Urothelium cell line (cell line): ENCODE measurements around the gene IL13RA1.
"Not testable (repeated sequence)": the region's sequence is repeated elsewhere in the genome, so short reads cannot be mapped to it uniquely, and the experiment has no call there.

Experiments used
- DNase-seq: peaks from one replicate; pipeline ENCODE4 v3.0.0; 2011; ENCODE audit warnings: low spot score, mixed read lengths
- FAIRE-seq: peaks from 2 replicates; lab custom pipeline; 2011; peaks lifted over from hg19 to GRCh38; lab: Jason Lieb, UNC

Gene IL13RA1

DNA sequence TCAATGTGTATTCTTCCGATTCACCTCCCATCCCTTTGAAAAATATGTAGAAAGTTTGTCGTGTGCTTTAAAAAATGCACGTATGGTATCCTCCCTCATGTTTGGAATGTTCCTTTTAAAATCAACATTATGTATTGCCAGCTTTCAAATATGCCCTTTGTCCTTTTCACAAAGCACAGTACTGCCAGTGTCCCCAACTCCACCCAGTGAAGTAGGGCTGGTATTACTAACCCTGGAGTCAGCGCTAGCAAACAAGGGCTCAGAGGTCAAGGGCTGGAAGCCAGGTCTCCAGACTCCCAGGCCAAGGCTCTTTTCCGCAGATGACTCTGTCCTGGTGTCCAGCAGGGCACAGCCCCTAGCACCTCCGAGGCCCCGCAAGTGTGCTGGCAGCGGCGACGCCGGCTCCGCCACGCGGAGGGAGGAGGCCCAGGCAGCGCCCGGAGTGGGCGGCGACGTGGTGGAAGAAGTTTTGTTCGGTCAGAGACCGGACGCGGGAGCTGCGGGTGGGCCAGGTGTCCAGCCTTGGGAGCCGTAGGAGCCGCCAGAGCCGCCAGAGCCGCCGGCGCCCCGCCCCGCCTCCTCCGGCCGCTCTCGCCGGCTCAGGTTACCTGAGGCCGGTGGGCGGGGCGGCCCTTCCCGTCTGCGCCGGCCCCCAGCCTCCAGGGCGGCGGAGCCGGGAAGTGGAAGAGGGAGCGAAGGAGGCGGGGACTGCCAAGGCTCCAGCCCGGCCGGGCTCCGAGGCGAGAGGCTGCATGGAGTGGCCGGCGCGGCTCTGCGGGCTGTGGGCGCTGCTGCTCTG, at the start of gene IL13RA1:
IL13RA1 (plus strand) TSS at position 720 of the 799 bp plus-strand sequence; CDS start at position 753, 33 bp downstream.
- FAIRE-seq = no peak
- DNase-seq = peak; percentile 75

DNA sequence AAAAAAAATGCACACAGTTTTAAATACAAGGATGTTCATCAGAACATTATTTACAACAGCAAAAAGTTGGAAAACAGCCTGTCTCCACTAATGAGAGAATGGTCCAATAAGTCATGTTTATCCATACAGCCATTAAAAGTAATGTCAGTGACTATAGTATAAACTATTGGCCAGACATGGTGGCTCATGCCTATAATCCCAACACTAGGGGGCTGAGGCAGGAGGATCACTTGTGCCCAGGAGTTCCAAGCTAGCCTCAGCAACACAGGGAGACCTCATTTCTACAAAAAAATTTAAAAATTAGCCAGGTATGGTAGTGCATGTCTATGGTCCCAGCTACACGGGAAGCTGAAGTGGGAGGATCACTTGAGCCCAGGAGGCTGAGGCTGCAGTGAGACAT, 48.1 kb upstream of the IL13RA1 start:
- DNase-seq (no peak), FAIRE-seq (no peak)

DNA sequence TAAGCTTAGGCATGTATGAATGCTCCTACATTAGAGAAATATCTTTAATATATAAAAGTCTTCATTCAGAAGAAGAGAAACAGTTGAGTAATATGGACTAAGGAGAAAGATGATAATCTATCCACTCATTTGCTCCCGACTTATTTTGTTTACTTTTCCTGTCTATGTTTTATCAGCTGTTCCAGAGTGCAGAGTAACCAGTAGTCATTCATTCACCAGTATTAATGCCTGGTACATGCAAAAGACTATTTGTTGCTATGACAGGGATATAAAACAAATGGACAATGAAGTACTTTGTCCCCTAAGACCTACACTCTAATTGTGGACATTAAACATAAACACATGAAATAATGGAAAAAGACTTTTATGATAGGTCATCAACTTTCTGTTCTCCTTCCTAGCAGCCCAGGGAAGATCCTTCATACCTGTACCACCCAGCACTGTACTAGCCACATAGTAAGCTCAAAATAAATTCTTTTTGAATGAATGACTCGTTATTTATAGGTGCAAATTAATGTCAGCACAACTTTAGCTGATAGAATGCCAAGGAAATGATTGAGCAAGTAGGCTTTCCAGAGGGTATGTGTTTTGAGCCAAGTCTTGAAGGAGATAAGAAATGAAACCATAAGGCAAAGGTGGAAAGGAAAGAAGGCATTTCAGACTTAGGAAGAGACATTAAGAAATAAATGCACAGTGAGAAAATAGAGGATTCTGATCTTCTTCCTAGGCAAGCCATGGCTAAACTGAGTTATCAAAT, 45.0 kb upstream of the IL13RA1 start:
- DNase-seq = no peak
- no peak for FAIRE-seq

DNA sequence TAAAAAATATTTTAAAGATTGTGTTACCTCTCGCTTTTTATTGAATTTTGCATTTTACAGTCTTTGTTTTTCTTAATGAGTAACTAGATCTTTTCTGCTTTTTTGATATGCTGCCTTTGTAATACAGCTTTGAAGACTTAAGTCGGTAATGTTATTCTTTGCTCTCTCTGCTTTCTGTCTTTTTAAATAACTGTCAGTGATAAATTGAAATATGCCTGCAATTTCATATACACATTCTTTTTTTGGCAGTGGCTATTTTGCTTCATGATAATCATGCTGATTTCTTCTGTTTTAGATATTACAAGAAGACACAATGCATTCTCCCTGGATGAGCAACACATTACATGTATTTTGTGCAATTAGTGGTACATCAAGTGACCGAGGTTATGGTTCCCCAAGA, 42.0 kb upstream of the IL13RA1 start:
- no peak for FAIRE-seq

DNA sequence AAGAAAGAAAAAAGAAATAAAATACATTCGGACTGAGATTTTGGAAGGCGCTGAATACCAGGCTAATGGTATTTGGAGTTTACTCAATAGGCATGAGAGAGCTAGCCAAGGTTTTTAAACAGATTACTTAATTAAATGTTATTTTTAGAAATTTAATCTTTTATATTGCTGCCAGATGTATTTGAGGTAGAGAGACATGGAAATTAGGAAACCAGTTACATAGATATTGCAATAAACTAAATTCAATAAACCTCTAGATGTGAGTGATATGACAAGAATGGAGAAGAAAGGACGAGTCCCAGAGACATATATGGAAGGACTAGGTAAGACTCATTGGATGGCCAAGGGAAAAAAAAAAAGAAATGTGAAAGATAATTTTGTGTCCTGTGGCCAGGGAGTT, 38.5 kb upstream of the IL13RA1 start:
- DNase-seq (no peak), FAIRE-seq (no peak)

More for the DNA sequence above, 42.0 kb upstream of the IL13RA1 start:
- DNase-seq = no peak

DNA sequence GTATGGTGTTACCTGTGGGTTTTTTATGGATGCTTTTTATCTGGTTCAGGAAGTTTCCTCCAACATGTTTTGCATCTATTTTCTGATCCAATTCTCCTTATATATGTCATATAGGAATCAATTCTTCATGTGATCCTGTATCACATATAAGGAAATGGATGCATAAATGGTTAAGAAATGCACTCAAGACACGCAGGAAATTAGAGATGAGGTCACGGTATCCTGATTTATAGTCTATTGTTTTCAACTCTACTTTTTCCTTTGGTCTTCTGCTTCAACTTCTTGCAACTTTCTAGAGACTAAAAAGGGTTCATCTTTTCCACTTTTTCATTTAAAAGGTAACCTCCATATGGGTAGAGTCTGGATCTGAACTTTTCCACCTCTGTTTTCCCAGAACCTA, 33.6 kb upstream of the IL13RA1 start:
- no peak for FAIRE-seq
- no peak for DNase-seq

DNA sequence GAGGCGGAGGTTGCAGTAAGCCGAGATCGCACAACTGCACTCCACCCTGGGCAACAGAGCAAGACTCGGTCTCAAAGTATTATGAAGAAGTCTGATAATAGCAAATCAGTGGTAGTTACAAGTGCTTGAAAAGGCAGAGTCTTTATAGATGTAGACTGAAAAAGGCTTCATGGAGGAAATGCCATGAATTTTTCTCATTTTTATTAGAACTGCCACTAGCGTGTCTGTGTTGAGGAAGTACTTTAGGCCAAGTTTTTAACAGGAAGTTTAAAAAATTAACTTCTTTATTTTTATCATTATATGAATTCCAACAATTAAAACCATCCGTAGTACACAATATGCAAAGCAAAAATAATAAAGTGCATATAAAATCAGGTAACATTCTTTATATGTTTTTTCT, 32.8 kb upstream of the IL13RA1 start:
- FAIRE-seq (no peak), DNase-seq (no peak)

DNA sequence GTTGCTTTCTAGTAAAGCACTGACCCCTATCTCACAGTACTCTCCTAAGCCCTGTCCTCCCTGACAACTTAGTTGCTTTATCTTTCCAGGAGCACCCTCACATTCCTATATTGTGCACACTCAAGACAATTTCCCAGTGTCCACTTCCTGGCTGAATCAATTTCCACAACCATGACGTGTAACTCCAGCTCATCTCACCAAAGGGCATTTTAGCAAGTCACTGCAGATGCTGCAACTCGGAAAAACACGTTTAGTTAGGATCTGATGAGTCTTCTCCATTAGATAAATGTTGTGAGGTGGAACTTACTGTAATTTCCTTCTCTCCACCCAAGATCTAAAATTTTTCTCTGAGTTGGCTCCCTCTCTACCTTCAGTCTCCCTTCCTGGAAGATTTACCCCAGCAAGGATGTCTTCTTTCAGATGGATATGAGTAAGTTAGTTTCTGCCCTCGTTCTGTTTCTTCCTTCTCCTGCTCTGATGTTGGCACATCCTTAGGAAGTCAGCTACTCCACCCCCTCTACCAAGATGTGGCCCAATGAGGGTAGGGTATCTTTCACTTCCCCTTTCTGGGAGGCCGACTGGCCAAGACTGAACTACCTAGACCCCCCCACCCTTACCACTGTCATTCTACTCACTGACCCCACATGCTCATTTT, 28.8 kb upstream of the IL13RA1 start:
- DNase-seq = no peak
- no peak for FAIRE-seq

DNA sequence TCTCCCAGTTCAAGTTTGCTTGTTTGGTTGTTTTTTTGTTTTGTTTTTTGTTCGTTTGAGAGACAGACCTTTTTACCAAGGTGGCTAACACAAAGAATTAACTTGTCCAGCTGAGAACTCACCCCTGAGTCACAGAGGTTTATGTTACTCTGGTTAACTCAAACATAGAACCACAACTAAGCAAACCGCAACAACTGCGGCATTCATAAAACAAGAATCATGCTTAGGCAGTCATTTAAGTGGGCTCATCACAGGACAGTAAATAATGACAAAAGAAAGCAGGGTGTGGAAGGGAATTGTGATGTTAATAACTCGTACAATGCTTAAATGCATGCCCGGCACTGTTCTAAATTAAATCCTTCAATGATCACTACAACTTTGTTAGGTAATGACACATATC, 24.7 kb upstream of the IL13RA1 start:
- peak; percentile 23 for DNase-seq
- no peak for FAIRE-seq

DNA sequence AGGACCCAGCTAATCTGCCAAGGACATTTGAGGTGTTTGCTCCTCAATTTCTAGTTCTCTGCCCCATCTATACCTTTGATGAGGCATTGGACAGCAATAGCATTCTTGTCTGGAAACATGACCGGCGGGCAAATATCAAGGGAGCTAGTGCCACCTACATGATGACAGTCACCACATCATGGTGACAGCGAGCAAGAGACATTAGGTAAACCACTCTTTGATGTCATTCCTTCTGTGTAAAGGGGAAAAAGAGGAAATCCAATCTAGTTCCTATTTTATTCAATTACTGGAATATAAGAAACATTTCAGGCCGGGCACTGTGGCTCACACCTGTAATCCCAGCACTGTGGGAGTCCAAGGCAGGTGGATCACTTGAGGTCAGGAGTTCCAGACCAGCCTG, 20.7 kb upstream of the IL13RA1 start:
- FAIRE-seq (no peak), DNase-seq (no peak)

DNA sequence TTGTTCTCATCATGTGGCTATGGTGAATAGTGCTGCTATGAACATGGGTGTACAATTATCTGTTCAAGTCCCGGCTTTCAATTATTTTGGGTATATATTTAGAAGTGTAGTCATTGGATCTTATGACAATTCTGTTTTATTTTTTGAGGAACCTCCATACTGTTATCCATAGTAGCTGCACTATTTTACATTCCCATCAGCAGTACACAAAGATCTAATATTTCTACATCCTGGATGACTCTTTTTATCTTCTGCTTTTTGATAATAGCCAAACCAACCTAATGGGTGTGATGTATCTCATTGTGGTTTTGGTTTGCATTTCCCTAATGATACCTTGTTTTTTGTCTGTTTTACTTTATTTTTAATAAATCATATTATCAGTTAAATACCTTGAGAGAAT, 12.9 kb upstream of the IL13RA1 start:
- DNase-seq (no peak), FAIRE-seq (no peak)

DNA sequence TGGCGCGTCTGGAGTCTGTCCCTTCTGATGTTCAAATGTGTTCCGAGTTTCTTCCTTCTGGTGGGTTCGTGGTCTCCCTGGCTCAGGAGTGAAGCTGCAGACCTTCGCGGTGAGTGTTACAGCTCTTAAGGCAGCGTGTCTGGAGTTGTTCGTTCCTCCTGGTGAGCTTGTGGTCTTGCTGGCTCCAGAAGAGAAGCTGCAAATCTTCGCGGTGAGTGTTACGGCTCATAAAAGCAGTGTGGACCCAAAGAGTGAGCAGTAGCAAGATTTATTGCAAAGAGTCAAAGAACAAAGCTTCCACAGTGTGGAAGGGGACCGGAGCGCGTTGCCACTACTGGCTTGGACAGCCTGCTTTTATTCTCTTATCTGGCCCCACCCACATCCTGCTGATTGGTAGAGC, 11.5 kb upstream of the IL13RA1 start:
- not testable (repeated sequence) for FAIRE-seq, DNase-seq

DNA sequence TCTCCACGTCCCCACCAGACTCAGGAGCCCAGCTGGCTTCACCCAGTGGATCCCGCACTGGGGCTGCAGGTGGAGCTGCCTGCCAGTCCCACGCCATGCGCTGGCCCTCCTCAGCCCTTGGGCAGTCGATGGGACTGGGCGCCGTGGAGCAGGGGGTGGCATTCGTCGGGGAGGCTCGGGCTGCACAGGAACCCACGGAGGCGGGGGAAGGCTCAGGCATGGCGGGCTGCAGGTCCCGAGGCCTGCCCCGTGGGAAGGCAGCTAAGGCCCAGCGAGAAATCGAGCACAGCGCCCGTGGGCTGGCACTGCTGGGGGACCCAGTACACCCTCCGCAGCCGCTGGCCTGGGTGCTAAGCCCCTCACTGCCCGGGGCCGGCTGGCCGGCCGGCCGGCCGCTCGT, 10.6 kb upstream of the IL13RA1 start:
- not testable (repeated sequence) for FAIRE-seq, DNase-seq

DNA sequence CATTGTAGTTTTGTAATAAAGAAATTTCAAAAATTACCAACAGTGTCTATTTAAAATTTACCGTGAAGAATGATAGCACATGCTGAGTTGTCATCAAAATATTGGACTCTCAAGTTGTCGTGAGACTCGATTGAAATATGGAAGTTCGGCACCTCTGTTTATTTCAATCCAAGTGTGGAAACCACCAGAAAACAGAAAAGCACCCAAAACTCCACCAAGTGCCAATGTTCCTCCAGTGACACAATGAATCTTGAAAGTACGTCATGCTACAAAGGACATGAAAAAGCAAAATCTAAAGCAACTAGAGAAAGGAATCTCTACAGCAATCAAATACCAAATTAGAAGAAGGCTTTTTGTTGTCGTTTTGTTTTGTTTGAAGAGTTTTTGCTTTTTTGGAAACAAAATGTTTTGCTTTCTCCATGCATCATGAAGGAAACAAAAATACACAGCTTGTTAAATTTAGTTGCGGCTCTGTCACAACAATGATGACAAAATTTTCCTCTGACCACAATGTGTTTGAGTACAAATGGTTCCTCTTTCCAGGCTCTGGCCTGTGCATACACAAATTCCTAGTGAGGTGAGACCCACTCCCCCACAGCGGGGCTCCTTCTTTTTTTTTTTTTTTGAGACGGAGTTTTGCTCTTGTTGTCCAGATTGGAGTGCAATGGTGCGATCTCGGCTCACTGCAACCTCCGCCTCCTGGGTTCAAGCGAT, 9.6 kb upstream of the IL13RA1 start:
- DNase-seq (no peak), FAIRE-seq (no peak)

DNA sequence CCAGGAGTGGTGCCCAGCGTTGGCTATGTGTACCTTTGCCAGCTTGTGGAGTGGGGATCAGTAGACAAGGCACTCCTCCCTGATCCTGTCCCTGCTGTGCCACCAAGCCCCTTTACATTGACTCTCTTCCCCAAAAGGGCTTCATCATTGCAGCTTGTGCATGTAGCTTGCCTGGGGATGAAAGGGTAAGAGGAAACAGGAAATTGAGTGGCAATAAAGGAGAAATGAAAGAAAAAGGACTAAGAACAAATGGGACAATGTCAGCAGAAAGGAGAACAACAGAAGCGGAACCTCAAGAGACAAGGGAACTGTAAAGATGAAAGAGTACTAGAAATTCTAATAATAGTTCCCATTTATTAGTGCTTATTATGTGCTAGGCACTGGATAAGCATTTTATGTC, 8.7 kb upstream of the IL13RA1 start:
- no peak for DNase-seq
- FAIRE-seq = no peak

DNA sequence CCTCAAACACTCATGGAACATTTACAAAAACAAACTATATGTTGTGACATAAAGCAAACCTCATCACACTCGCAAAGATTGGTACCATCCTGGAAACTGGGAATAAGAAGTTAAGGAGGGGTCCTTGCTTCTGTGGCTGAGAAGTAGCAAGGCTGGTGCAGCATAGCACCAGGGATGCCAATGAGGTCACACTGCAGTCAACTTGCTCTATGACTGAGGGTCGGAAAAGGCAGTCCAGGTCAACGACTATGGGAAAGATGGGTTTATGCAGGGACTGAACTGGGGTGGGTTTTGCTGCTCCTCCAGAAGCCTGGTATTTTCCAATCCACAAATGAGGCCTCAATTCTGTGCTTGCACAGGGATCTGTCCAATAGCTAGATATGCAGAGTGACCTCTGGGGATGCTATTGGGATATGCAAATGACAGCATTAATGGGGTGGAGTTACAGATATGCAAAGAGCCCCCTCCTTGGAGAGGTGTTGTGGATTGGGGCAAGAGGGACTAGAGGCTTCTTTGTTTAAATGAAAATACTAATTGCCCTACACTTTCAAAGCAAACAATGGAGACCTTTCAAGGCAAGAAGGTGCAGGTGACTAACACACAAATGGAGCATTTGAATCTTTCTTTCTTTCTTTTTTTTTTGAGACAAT, 7.2 kb upstream of the IL13RA1 start:
- no peak for DNase-seq
- no peak for FAIRE-seq

DNA sequence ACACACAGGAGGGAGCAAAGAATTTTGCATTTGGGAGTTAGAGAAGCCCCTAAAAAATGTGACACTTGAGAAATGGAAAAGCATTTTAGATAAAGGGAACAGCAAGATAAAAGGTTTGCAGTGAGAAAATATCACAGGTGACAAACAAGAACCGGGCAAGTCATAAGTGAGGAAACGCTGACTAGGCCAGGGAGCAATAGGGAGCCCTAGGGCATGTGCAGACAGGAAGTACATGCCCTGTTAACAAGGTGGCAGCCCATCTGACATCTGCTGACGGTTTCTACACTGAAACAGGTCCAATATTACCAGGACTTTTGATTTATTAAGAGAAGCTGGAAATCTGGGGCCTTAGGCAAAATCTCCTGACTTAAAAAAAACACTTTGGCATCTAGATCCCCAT, 4.0 kb upstream of the IL13RA1 start:
- no peak for FAIRE-seq
- no peak for DNase-seq

DNA sequence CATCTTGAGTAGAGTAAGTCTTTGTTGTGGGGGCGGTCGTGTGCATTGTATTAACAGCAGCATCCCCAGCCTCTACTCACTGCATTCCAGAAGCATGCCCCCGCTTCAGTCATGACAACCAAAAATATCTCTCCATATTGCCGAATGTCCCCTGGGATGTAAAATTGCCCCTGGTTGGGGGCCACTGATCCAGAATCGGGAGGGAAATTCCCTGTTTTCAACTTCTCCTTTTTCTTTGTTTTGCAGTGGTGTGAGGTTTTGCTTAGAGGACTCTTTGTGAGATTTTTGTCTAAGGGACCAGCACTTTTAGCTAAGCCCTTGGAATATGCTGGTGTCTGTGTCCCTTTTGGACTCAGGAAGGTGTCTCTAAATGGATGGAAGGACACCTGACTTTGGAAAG, 3.0 kb upstream of the IL13RA1 start:
- DNase-seq = no peak
- FAIRE-seq = no peak

DNA sequence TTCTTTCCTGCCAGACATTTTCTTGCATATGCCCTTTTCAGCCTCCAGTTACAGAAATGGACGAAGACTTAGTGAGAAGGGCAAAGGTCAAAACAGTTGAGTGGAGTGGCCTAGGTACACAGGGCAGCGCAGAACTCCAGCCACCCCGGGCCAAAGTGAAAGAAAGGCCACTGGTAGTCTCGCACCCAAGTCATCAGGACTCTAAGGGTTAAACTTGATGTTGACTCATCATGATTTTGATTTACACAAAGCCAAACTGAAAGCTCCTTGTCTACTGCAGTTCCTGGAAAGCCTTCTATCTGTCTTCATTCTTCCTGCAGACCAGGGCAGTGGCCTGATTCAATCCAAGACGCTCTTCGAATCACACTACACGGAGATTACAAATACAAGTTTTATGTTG, 2.6 kb upstream of the IL13RA1 start:
- DNase-seq = peak; percentile 8
- FAIRE-seq = no peak

DNA sequence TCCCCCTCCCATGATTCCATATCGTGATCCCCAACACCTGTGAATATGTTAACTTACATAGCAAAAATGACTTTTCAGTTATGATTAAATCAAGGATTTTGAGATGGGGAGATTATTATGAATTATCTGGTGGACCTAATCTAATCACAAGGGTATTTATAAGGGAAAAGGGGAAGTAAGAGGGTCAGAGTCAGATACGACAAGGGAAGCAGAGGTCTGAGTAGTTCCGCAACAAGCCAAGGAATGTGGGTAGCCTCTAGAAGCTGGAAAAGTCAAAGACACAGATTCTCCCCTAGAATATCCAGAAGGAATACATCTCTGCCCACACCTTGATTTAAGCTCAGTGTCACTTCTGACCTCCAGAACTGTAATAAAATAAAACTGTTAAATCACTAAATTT, 1.0 kb upstream of the IL13RA1 start:
- FAIRE-seq (no peak), DNase-seq (no peak)
